HG03565 (cell line): ENCODE data around the gene NKX2-8.
A peak's percentile ranks its signal among the peaks of the same experiment; 100 is the strongest.
"Not testable (repeated sequence)": the region's sequence is repeated elsewhere in the genome, so short reads cannot be mapped to it uniquely, and the experiment has no call there.

ENCODE experiments used
- ATAC-seq: cut with Tn5 transposase; IDR thresholded peaks from one replicate; pipeline ENCODE4 v1.9.1; 2021; ENCODE audit warnings: mild to moderate bottlenecking, moderate library complexity; ENCODE audit not compliant: unreplicated experiment

Gene NKX2-8

DNA sequence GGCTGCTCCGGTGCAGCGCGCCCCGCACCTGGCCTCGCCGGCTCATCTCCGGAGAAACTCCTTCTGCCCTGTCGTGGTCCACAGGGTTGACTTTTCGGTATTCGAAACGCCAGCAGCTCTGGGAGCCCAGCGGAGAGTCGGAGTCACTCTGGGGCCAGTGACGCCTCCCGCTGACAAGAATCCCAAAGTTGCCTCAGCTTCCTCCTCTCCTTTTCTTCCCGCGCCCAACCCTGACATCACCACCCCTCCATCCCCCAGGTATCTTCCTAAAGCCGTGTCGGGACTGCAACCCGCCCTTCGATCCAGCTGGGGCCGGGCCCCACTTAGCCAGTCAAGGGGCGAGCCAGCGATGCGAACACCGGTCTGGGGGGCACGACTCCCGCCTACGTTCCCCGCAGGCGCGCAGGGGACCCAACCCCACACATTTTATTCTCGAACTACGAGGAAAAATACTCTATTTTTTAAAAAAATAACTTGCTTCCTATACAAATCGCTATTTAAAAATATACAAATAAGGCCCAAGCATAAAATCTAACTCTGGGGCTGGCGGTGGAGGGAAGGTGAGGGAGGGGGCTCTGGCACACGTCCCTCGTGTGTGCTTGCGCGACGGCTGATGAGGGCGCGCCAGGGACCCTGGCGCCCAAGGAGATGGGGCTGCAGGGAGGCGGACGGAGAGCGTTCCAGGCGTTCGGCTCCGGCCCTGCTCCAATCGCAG lies 2.1 kb downstream of the NKX2-8 start:
- no peak for ATAC-seq

- ATAC-seq = no peak
Observed at GRCh38 chr14:36579573-36580140, 2.8 kb downstream of the NKX2-8 start.

DNA sequence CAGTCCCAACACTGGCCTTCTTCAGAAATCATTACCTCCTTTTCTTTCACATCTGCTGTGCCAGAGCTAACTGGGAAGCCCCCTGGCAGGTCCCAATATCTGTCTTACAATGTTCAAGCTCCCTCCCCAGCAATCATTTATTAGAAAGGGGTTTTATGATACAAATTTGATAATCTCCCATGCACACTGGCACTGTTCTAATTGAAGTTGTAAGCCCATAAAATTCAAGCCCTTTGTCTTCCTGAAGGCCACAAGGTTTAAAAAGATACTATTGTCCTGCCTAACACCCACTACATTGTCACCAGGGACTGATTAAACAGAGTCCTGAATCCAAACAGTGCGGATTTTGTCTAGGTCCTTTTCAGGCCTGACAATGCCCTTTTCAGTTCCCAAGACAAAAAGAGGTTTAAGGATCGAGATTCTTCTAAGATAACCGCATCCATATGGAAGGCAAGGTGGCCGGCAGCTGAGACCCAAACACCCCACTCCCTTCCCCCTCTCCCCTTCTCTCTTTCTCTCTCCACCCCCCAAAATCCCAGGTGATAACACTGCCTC lies 3.3 kb downstream of the NKX2-8 start:
- no peak for ATAC-seq

DNA sequence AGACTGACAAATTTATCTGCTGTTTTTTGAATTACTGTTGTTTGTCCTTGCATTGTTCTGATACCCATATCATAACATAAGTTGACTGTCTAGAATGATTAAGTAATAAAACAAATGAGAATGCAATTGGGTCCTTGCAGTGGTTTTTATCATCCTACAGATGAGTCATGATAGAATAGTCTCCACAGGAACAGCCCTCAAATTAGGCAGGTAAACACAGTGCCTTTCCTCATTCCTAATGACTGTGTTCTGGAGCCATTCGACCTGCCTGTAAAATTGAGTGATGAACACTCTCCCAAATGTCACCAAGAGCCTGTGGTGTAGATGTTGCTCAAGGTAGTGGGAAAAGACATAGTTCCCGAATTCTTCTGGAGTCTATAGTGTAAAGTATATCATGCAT lies 12.3 kb downstream of the NKX2-8 start:
- ATAC-seq = no peak

DNA sequence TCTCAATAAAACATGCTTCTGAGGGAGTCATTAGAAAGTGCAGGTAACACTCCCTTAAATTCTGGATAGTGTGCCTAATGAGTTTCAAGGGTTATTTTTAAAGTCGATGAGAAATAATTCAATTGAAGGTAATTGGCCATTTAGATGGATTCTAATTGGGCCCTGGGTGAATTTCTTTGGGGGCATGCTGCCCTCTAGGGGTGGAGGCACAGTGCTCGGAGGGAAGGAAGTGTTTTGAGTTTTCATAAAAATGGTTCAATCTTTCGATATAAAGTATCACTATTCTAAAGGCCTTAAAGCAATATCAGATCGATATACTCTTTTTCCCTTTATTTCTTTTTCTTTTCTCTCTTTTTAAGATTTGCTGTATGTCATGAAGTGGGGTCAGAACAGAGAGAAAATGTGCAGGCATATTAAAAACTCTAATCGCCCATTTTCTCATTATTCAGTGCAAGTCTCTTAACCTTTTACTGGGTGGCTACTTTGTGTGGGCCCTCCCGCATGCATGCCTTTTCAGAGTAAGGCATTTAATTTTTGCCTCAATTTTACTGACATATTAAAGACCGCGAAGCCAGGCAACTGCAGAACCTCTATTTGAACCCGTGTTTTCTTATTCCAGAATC lies 25.5 kb downstream of the NKX2-8 start:
- no peak for ATAC-seq

DNA sequence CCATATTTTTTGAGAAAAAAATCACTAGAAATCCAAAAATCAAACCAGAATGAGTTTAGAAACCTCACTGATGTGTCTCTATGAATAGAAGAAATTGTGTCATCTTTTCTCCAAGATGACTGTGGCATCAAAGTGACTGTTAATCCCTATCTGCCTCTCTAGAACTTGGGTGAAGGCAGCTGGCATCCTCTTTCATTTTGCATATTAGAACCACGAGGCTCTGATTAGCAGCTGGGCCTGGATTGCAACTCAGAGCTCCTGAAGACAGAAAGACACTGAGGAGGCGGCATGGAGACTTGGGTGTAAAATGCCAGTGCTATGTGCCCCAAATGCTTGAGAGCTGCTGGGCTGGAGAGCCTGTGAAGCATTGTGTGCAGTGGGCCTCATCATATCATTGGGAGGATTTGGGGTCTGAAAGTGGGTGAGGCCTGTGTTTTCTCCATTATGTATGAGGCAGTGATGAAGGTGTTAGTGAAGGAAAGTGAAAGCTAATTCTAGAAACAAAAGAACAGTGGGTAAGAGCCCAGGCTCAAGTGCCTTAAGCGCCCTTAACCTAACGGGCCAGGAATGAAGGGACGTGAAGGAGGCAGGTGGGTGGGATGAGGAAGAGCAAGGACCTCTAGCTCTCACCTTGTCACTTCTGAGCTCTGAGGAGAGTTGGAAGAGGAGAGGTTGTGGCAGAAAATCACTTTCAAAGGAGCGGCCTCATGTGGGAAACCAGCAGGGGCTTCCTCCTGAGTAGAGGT lies 26.2 kb downstream of the NKX2-8 start:
- ATAC-seq = no peak

- ATAC-seq = peak; percentile 73
Observed at GRCh38 chr14:36553656-36554260, 28.7 kb downstream of the NKX2-8 start.

DNA sequence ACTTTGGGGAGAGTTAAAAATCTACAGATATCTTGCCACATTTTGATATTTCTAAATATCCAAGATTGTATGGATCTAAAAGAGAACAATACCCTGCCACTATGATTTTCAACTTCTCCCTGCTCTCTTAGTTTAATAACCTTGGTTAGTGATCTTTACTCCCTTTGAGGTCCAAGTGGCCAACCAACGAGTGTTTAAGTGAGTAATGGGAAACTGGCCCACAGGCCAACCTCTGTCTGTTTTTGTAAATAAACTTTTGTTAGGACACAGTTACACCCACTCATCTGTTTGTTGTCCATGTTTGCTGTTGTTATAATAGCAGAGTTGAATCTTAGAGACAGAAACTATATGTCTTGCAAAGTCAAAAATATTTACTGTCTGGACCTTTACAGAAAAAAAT lies 31.5 kb downstream of the NKX2-8 start:
- ATAC-seq = no peak

DNA sequence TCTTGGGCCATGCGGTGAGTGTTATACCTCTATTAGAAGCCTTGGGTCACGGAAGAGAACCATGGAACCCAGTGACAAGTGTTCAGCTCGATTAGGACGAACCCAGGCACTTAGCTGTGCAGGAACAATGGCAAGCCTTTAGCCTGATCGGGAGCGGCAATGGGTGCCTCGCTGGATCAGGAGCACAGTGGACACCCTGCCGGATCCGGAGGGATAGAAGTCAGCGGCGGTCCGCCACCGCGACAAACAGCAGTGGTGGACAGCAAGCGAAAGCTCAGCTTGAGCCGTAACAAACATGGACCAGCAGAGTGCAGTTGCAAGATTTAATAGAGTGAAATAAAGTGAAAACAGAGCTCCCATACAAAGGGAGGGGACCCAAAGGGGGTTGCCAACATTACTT lies 38.1 kb downstream of the NKX2-8 start:
- ATAC-seq = not testable (repeated sequence)

DNA sequence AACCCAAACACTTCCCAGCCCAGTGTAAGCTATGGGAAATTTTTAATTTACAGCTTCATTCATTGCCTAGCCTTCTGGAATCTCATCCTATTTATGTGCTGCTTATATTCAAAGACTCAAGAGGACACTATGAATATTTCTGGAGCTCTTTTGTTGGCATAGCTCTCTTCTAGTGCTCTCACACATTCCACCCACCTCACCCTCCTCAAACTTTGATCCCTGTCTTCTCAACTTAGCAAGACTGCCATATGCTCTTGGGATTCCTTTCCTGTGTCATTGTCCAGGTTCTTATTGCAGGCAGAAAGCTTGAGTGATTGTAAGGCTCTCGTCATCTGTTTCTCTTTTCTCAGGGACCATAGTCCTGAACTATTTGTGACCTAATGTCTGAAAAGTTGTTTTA lies 44.4 kb downstream of the NKX2-8 start:
- ATAC-seq = no peak
